GM12891 (cell line): ENCODE measurements around the gene NEK3.

Source experiments
- PAX5 ChIP-seq: IDR thresholded peaks from 2 replicates; pipeline ENCODE4 v1.6.1; 2011; ENCODE audit warnings: low read length, moderate library complexity, mild to moderate bottlenecking; ENCODE audit not compliant: insufficient read depth, severe bottlenecking
- POLR2A ChIP-seq: IDR thresholded peaks from 2 replicates; pipeline ENCODE4 v1.6.1; 2011; ENCODE audit warnings: low read depth, low read length, control low read depth
- POLR2AphosphoS5 ChIP-seq: IDR thresholded peaks from 2 replicates; pipeline ENCODE4 v1.6.1; 2011; ENCODE audit warnings: low read depth, low read length, control low read depth
- SPI1 ChIP-seq: IDR thresholded peaks from 2 replicates; pipeline ENCODE4 v1.6.1; 2011; ENCODE audit warnings: low read depth, low read length, control low read depth
- TAF1 ChIP-seq: IDR thresholded peaks from 2 replicates; pipeline ENCODE4 v1.6.1; 2011; ENCODE audit warnings: low read depth, low read length, control low read depth

DNA sequence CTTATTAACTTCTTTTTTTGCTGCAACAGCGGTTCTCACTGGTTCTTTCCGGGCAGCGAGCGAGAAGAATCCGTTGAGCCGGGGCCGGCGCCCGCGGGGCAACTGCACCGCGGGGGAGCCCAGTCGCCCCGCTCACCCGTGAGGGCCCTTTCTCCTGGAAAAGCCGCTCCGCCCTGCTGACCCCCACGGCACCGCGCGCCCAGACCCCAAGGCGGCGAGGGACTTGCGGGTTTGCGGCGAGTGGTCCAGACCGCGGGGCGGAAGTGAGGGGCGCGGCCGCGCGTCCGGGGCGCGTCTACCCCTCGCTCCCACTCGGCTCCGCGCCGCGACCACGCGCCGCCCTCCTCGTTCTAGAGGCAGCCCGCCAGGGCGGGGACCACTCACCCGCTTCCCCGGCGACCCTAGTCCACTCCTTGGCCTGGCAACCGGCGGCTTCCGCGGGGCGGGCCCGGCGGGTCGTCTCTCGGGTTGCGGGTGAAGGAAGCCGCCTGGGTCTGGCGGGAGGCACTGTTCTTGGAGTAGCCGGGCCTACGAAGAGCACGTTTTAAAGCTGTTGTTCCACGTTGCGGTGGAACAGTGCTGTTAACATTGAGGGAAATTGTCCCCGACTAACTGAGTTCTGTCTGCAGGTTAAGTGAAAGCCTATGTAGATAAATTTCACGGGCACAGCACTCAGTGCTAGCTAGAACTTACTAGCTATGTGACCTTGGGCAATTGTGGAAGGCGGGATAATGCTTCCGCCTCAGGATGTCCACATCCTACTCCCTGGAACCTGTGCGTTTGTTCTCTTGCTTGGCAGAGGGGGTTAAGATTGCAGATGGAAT lies at the start of gene NEK3:
- TF ChIP-seq POLR2A (no peak), POLR2AphosphoS5 (no peak), TAF1 (no peak), PAX5 (no peak), SPI1 (no peak)
